ENCODE data around the gene DOCK2. TPM values are rescaled to one million over a fixed set of nuclear protein-coding genes. Genes with fewer than 3 reads are reported as not detected.

Gene DOCK2
- total and polyA plus RNA-seq, 2 donors (not counting 3 experiments of a cell fraction or from before 2014, with no cell fraction given): 0.62 to 4.8 TPM

DNA sequence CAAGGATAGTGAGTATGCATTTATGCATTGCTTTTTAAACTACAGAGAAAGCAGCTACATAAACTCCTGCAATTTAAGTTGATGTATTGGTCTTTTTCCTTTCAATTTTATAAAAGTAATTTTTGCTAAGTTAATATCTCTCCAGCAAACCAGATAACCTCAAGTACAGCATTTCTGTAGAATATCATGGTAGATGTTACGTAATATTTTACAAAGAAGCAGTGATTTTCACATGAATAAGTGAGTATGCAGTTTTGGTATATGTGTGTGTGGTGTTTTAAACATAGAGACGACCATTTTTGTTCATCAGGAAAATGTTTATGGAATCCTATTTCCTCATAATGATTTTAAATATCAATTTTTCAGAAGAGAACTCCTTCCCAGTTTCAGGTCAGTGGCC, 224.4 kb downstream of the DOCK2 start:
- no peak overlapping the region for H2AFZ ChIP-seq (ENCODE audit: low read depth, low read length)
- ChIA-PET POLR2A (no interaction called here), CTCF (interaction anchor here (0.8 to 3.3 kb wide), 6 partner anchors 12 to 160 kb away, joined by 3 to 16 read pairs (median 4); partner anchors contain the start of gene INSYN2B)
- no peaks in the 10 kb centered on the region for H3K9me1 ChIP-seq (replicated peaks; ENCODE audit: control insufficient read depth, extremely low read depth, insufficient read depth, low read length)
- H3K9ac ChIP-seq (replicated peaks; ENCODE audit: extremely low read depth, insufficient read depth, low read length): no peak overlapping the region
- H3K79me2 ChIP-seq (ENCODE audit: control insufficient read depth, insufficient read depth, low read length): no peaks in the 10 kb centered on the region
- TF ChIP-seq POLR2A (IDR thresholded peaks at IDR 0.05; ENCODE audit: low read depth, low read length) (no peak), JUN (IDR thresholded peaks at IDR 0.05; ENCODE audit: borderline replicate concordance, insufficient read depth, insufficient read length, low read depth) (no peak), FOS (IDR thresholded peaks at IDR 0.05; ENCODE audit: borderline replicate concordance, insufficient read depth, low read length) (no peak), EZH2 (IDR thresholded peaks at IDR 0.05; ENCODE audit: borderline replicate concordance, low read depth, low read length, severe bottlenecking) (no peak)
- TF ChIP-seq, protein P1, sequence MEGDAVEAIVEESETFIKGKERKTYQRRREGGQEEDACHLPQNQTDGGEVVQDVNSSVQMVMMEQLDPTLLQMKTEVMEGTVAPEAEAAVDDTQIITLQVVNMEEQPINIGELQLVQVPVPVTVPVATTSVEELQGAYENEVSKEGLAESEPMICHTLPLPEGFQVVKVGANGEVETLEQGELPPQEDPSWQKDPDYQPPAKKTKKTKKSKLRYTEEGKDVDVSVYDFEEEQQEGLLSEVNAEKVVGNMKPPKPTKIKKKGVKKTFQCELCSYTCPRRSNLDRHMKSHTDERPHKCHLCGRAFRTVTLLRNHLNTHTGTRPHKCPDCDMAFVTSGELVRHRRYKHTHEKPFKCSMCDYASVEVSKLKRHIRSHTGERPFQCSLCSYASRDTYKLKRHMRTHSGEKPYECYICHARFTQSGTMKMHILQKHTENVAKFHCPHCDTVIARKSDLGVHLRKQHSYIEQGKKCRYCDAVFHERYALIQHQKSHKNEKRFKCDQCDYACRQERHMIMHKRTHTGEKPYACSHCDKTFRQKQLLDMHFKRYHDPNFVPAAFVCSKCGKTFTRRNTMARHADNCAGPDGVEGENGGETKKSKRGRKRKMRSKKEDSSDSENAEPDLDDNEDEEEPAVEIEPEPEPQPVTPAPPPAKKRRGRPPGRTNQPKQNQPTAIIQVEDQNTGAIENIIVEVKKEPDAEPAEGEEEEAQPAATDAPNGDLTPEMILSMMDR (IDR thresholded peaks at IDR 0.05; ENCODE audit: extremely low read depth in 1 of 2, insufficient read depth in 1 of 2, low read depth in 1 of 2, low read length in 2 of 2): no peak
- DNase-seq (ENCODE audit: low read depth, low spot score) (no peak), FAIRE-seq (no peak)
- H3K4me1 ChIP-seq (ENCODE audit: control insufficient read depth, extremely low read depth, insufficient read depth, low read length): no peaks in the 10 kb centered on the region
- no peaks in the 10 kb centered on the region for H3K27me3 ChIP-seq (ENCODE audit: control insufficient read depth in 2 of 2, insufficient read depth in 2 of 2, low read length in 2 of 2)
- no TSS peak for BruUV-seq (replicated peaks)
- no peak overlapping the region for H3K27ac ChIP-seq (ENCODE audit: insufficient read depth, low read depth, low read length)
- intact Hi-C loops (cut with micrococcal nuclease): no loop called here
- peaks cover 0 to 2% of the 10 kb centered on the region in 2 experiments for H3K36me3 ChIP-seq (ENCODE audit: control insufficient read depth in 2 of 2, extremely low read depth in 1 of 2, insufficient read depth in 2 of 2, low read length in 2 of 2)
- no peaks in the 10 kb centered on the region for H4K20me1 ChIP-seq (replicated peaks; ENCODE audit: control insufficient read depth, extremely low read depth, insufficient read depth, low read length)
- no peaks in the 10 kb centered on the region for H3K9me3 ChIP-seq (replicated peaks; ENCODE audit: control insufficient read depth, insufficient read depth, low read length)
- H3K4me2 ChIP-seq (ENCODE audit: insufficient read depth, low read length): no peak overlapping the region
- dilution Hi-C loops (cut with MboI; ENCODE audit: extremely low pct_ligation_motif_present, low sequenced_read_pairs): no loop called here
- H3K4me3 ChIP-seq (replicated peaks in 1 of 3; ENCODE audit: insufficient read depth in 1 of 3, low read depth in 1 of 3, low read length in 3 of 3): no peak overlapping the region

DNA sequence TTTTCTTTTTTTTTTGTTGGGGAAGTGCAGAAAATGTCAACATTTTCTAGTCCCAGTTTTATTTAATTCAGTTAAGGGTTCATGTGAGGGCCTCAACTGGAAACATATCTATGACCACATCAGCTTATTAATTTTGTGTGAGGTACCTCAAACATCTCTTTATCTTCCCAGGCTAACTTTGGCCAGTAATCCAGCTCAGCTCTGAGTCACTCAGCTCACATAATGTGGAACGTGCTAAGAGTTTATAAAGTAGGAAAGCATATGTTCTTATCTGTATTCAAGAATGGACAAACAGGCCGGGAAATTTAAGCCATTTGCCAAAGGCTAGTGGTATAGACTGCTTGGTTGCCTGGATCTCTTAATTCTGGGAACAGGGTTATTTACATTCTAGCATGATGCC, 224.9 kb downstream of the DOCK2 start:
- no peak overlapping the region for H3K9ac ChIP-seq (replicated peaks; ENCODE audit: extremely low read depth, insufficient read depth, low read length)
- no peaks in the 10 kb centered on the region for H3K4me1 ChIP-seq (ENCODE audit: control insufficient read depth, extremely low read depth, insufficient read depth, low read length)
- H3K4me3 ChIP-seq (replicated peaks in 1 of 3; ENCODE audit: insufficient read depth in 1 of 3, low read depth in 1 of 3, low read length in 3 of 3): no peak overlapping the region
- ChIA-PET POLR2A (no interaction called here), CTCF (interaction anchor here (1.2 to 3.3 kb wide), 4 partner anchors 11 to 160 kb away, joined by 3 to 16 read pairs (median 4); partner anchors contain the start of gene INSYN2B)
- no peak for DNase-seq (ENCODE audit: low read depth, low spot score)
- no peak for TF ChIP-seq JUN (IDR thresholded peaks at IDR 0.05; ENCODE audit: borderline replicate concordance, insufficient read depth, insufficient read length, low read depth)
- TF ChIP-seq, protein P1 (IDR thresholded peaks at IDR 0.05; ENCODE audit: extremely low read depth in 1 of 2, insufficient read depth in 1 of 2, low read depth in 1 of 2, low read length in 2 of 2): no peak
- no peak for TF ChIP-seq GATA2 (IDR thresholded peaks at IDR 0.05; ENCODE audit: insufficient read depth, insufficient read length, low read depth, low read length)
- TF ChIP-seq MYC (IDR thresholded peaks at IDR 0.05; ENCODE audit: low read depth, low read length): no peak
- TF ChIP-seq POLR2A (IDR thresholded peaks at IDR 0.05; ENCODE audit: low read depth, low read length): no peak
- no peak for TF ChIP-seq EZH2 (IDR thresholded peaks at IDR 0.05; ENCODE audit: borderline replicate concordance, low read depth, low read length, severe bottlenecking)
- no peak for TF ChIP-seq FOS (IDR thresholded peaks at IDR 0.05; ENCODE audit: borderline replicate concordance, insufficient read depth, low read length)
- TF ChIP-seq MAX (IDR thresholded peaks at IDR 0.05; ENCODE audit: insufficient read depth, insufficient read length): no peak
- TF ChIP-seq POLR2AphosphoS5 (IDR thresholded peaks at IDR 0.05; ENCODE audit: insufficient read depth, low read depth, low read length): no peak
- dilution Hi-C loops (cut with MboI; ENCODE audit: extremely low pct_ligation_motif_present, low sequenced_read_pairs) (no loop called here), intact Hi-C loops (cut with micrococcal nuclease) (loop anchor here (2.0 kb wide), 1 partner anchor 119 kb away; the partner anchor contains the start of gene INSYN2B)
- no peaks in the 10 kb centered on the region for H3K9me3 ChIP-seq (replicated peaks; ENCODE audit: control insufficient read depth, insufficient read depth, low read length)
- no peak for FAIRE-seq
- H3K4me2 ChIP-seq (ENCODE audit: insufficient read depth, low read length): no peak overlapping the region
- no peaks in the 10 kb centered on the region for H3K79me2 ChIP-seq (ENCODE audit: control insufficient read depth, insufficient read depth, low read length)
- no TSS peak for BruUV-seq (replicated peaks)
- no peak overlapping the region for H2AFZ ChIP-seq (ENCODE audit: low read depth, low read length)
- H4K20me1 ChIP-seq (replicated peaks; ENCODE audit: control insufficient read depth, extremely low read depth, insufficient read depth, low read length): no peaks in the 10 kb centered on the region
- no peak overlapping the region for H3K27ac ChIP-seq (ENCODE audit: insufficient read depth, low read depth, low read length)
- H3K27me3 ChIP-seq (ENCODE audit: control insufficient read depth in 2 of 2, insufficient read depth in 2 of 2, low read length in 2 of 2): no peaks in the 10 kb centered on the region
- H3K36me3 ChIP-seq (ENCODE audit: control insufficient read depth in 2 of 2, extremely low read depth in 1 of 2, insufficient read depth in 2 of 2, low read length in 2 of 2): peaks cover 0 to 2% of the 10 kb centered on the region in 2 experiments
- H3K9me1 ChIP-seq (replicated peaks; ENCODE audit: control insufficient read depth, extremely low read depth, insufficient read depth, low read length): no peaks in the 10 kb centered on the region
